ENCODE measurements around the gene ZBTB7B. TPM values are rescaled to one million over a fixed set of nuclear protein-coding genes. Genes with fewer than 3 reads are reported as not detected.
"Not testable (repeated sequence)": the region's sequence is repeated elsewhere in the genome, so short reads cannot be mapped to it uniquely, and the experiment has no call there.

ZBTB7B gene
- total RNA-seq, 1 donor, result 22.6 TPM

GRCh38 chr1:154986736-154987135, 15.9 kb upstream of the ZBTB7B start:
- not testable (repeated sequence) for DNase-seq (ENCODE audit: low read depth in 2 of 3, low spot score in 2 of 3)

GRCh38 chr1:154987326-154987725, 15.3 kb upstream of the ZBTB7B start:
- DNase-seq (ENCODE audit: low read depth in 2 of 3, low spot score in 2 of 3), result no peak

GRCh38 chr1:154988058-154988954, 14.3 kb upstream of the ZBTB7B start:
- DNase-seq (ENCODE audit: low read depth in 2 of 3, low spot score in 2 of 3), result no peak

- no peak for DNase-seq (ENCODE audit: low read depth in 2 of 3, low spot score in 2 of 3)
Observed at GRCh38 chr1:154989195-154989860, 13.3 kb upstream of the ZBTB7B start.

GRCh38 chr1:154990276-154990675, 12.3 kb upstream of the ZBTB7B start:
- no peak for DNase-seq (ENCODE audit: low read depth in 2 of 3, low spot score in 2 of 3)

GRCh38 chr1:154992721-154993571, 9.7 kb upstream of the ZBTB7B start:
- no peak for DNase-seq (ENCODE audit: low read depth in 2 of 3, low spot score in 2 of 3)

- no peak for DNase-seq (ENCODE audit: low read depth in 2 of 3, low spot score in 2 of 3)
Observed at GRCh38 chr1:154993572-154994268, 8.9 kb upstream of the ZBTB7B start, which contains the start of gene LENEP. TSS of gene LENEP (plus strand) at chr1:154993586. CDS start at chr1:154993608, 22 bp downstream.

- no peak for DNase-seq (ENCODE audit: low read depth in 2 of 3, low spot score in 2 of 3)
Observed at GRCh38 chr1:154994269-154994587, 8.4 kb upstream of the ZBTB7B start.

GRCh38 chr1:154994591-154994990, 8.0 kb upstream of the ZBTB7B start:
- DNase-seq (ENCODE audit: low read depth in 2 of 3, low spot score in 2 of 3), result no peak

- peak in 1 of 3 donors; percentile 51 for DNase-seq (ENCODE audit: low read depth in 2 of 3, low spot score in 2 of 3)
Observed at GRCh38 chr1:154995301-154995983, 7.2 kb upstream of the ZBTB7B start.

- peak in 2 of 3 donors; percentile 58 to 66 for DNase-seq (ENCODE audit: low read depth in 2 of 3, low spot score in 2 of 3)
Observed at GRCh38 chr1:154996966-154997701, 5.5 kb upstream of the ZBTB7B start.

- DNase-seq (ENCODE audit: low read depth in 2 of 3, low spot score in 2 of 3), result no peak
Observed at GRCh38 chr1:154998201-154998780, 4.3 kb upstream of the ZBTB7B start.

- DNase-seq (ENCODE audit: low read depth in 2 of 3, low spot score in 2 of 3), result peak in 2 of 3 donors; percentile 70 to 76
Observed at GRCh38 chr1:154998818-154999570, 3.6 kb upstream of the ZBTB7B start.

- DNase-seq (ENCODE audit: low read depth in 2 of 3, low spot score in 2 of 3), result no peak
Observed at GRCh38 chr1:154999571-155000410, 2.8 kb upstream of the ZBTB7B start.

- no peak for DNase-seq (ENCODE audit: low read depth in 2 of 3, low spot score in 2 of 3)
Observed at GRCh38 chr1:155000411-155000725, 2.2 kb upstream of the ZBTB7B start.

- DNase-seq (ENCODE audit: low read depth in 2 of 3, low spot score in 2 of 3), result peak in 2 of 3 donors; percentile 89 to 92
Observed at GRCh38 chr1:155000726-155001424, 1.7 kb upstream of the ZBTB7B start.

- no peak for DNase-seq (ENCODE audit: low read depth in 2 of 3, low spot score in 2 of 3)
Observed at GRCh38 chr1:155001425-155001674, 1.3 kb upstream of the ZBTB7B start.

All from hematopoietic multipotent progenitor cell (in vitro differentiated cells).